K562 (cell line): ENCODE measurements around the gene ADCY5. TPM values are rescaled to one million over a fixed set of nuclear protein-coding genes. Genes with fewer than 3 reads are reported as not detected.

Source experiments
- ATAC-seq: fragments of 200-7000 bp; cut with Tn5 transposase; 3 replicates; pipeline ENCODE4 v1.9.1; 2020; ENCODE audit warnings: moderate library complexity
- BruUV-seq: library from RNA; stranded (reverse); fragments of 400-500 nt; replicated peaks from 2 replicates; lab custom pipeline; 2021; lab: Mats Ljungman, UMichigan
- CTCF ChIA-PET: fragments of 300-600 bp; formaldehyde crosslinking; extraction: SDS; loops from one replicate; lab custom pipeline; 2021; ENCODE audit warnings: low intra/inter-chr PET ratio; lab: Yijun Ruan, JAX
- POLR2A ChIA-PET: fragments of 300-600, 350-650 bp; sonication (Branson Sonifier 250); formaldehyde crosslinking; extraction: SDS; loops from one replicate; lab custom pipeline; 2021; ENCODE audit warnings: antibody characterized with exemption, inconsistent platforms; lab: Yijun Ruan, JAX
- DNase-seq, 4 experiments: peaks; one replicate each; pipeline versions ENCODE4 v3.0.0 to v3.0.0-alpha.2; 2011 to 2018; ENCODE audit warnings: low spot score in 3 of 4, mixed read lengths in 3 of 4; ENCODE audit errors: extremely low read depth in 1 of 4
- FAIRE-seq: peaks from 2 replicates; lab custom pipeline; 2011; peaks lifted over from hg19 to GRCh38; lab: Jason Lieb, UNC
- H2AFZ ChIP-seq: 2 replicates; pipeline ENCODE4 v1.6.0; 2011; ENCODE audit warnings: low read depth, low read length, control low read depth, inconsistent platforms
- H3K27ac ChIP-seq: fragments of 200-600 bp; 3 replicates; pipeline ENCODE4 v1.8.0; 2011; ENCODE audit warnings: low read depth, mild to moderate bottlenecking, control low read depth, inconsistent platforms, low read length, moderate library complexity, mixed read lengths; ENCODE audit errors: extremely low read depth
- H3K27me3 ChIP-seq, 2 experiments: fragments of 300-600 bp in 1 of 2; 2 replicates in 1 of 2; 3 replicates in 1 of 2; pipeline versions ENCODE4 v1.6.0 to v1.8.0; 2011; ENCODE audit warnings: inconsistent platforms in 2 of 2, low read length in 2 of 2, mild to moderate bottlenecking in 1 of 2, mixed read lengths in 1 of 2, moderate library complexity in 1 of 2; ENCODE audit not compliant: control insufficient read depth in 2 of 2, insufficient read depth in 2 of 2
- H3K36me3 ChIP-seq: fragments of 300-600 bp; 3 replicates; pipeline ENCODE4 v1.8.0; 2011; ENCODE audit warnings: mild to moderate bottlenecking, low read length, inconsistent platforms; ENCODE audit not compliant: control insufficient read depth, insufficient read depth
- H3K4me1 ChIP-seq, 2 experiments: fragments of 200-600 bp in 1 of 2; replicated peaks in 1 of 2; 2 replicates in 1 of 2; 3 replicates in 1 of 2; pipeline versions ENCODE4 v1.5.1 to v1.8.0; 2011; ENCODE audit warnings: inconsistent platforms in 2 of 2, low read length in 2 of 2, mild to moderate bottlenecking in 1 of 2, mixed read lengths in 1 of 2, moderate library complexity in 1 of 2; ENCODE audit not compliant: control insufficient read depth in 2 of 2, insufficient read depth in 2 of 2
- H3K4me2 ChIP-seq: 2 replicates; pipeline ENCODE4 v1.6.1; 2011; ENCODE audit warnings: low read length, control low read depth, inconsistent platforms, mixed read lengths; ENCODE audit not compliant: insufficient read depth
- H3K4me3 ChIP-seq: fragments of 200-600 bp; sonication (generic), shearing (Covaris generic); 2 replicates; pipeline ENCODE4 v1.5.1; 2016; ENCODE audit warnings: control low read depth, inconsistent platforms
- H3K79me2 ChIP-seq: fragments of 200-600 bp; 3 replicates; pipeline ENCODE4 v1.8.0; 2011; ENCODE audit warnings: low read length, inconsistent platforms; ENCODE audit not compliant: control insufficient read depth, insufficient read depth
- H3K9ac ChIP-seq, 2 experiments: 2 replicates each; pipeline versions ENCODE4 v1.6.0 to v1.6.1; 2011; ENCODE audit warnings: low read depth in 2 of 2, low read length in 2 of 2, control low read depth in 1 of 2, inconsistent platforms in 1 of 2, mild to moderate bottlenecking in 1 of 2, mixed read lengths in 1 of 2; ENCODE audit not compliant: insufficient read depth in 1 of 2
- H3K9me1 ChIP-seq: one replicate; pipeline ENCODE4 v1.6.0; 2011; ENCODE audit warnings: inconsistent platforms, mild to moderate bottlenecking, low read length, moderate library complexity; ENCODE audit not compliant: control insufficient read depth, insufficient read depth
- H3K9me3 ChIP-seq: replicated peaks from 2 replicates; pipeline ENCODE4 v1.5.1; 2011; ENCODE audit warnings: low read depth, low read length, inconsistent platforms; ENCODE audit not compliant: control insufficient read depth, insufficient read depth
- H4K20me1 ChIP-seq: replicated peaks from 2 replicates; pipeline ENCODE4 v1.6.1; 2011; ENCODE audit warnings: low read length, inconsistent platforms, mixed read lengths; ENCODE audit not compliant: control insufficient read depth, insufficient read depth
- BRF1 ChIP-seq: IDR thresholded peaks from 3 replicates; pipeline ENCODE4 v1.6.1; 2011; ENCODE audit warnings: borderline replicate concordance, mild to moderate bottlenecking; ENCODE audit not compliant: insufficient read length; ENCODE audit errors: extremely low read depth
- CBFA2T2 ChIP-seq: fragments of 450-650 bp; conservative IDR thresholded peaks from 2 replicates; pipeline ENCODE4 v1.6.1; 2017; ENCODE audit warnings: mild to moderate bottlenecking
- JUNB ChIP-seq: fragments of 450-650 bp; formaldehyde crosslinking; conservative IDR thresholded peaks from 2 replicates; pipeline ENCODE4 v1.4.0; 2020; ENCODE audit warnings: mild to moderate bottlenecking
- MITF ChIP-seq: IDR thresholded peaks from 2 replicates; pipeline ENCODE4 v1.6.1; 2014; ENCODE audit warnings: antibody characterized with exemption
- NCOA2 ChIP-seq, 2 experiments: fragments of 450-650 bp; IDR thresholded peaks; 2 replicates each; pipeline ENCODE4 v1.6.1; 2018; ENCODE audit warnings: mild to moderate bottlenecking in 2 of 2, moderate library complexity in 1 of 2; ENCODE audit not compliant: partially characterized antibody in 2 of 2
- PURB ChIP-seq: sonication (generic); formaldehyde crosslinking; IDR thresholded peaks from 2 replicates; pipeline ENCODE4 v1.9.0; 2021; ENCODE audit warnings: low read depth, mild to moderate bottlenecking, missing genetic modification reagents
- SMARCB1 ChIP-seq: IDR thresholded peaks from 2 replicates; pipeline ENCODE4 v1.6.1; 2011; ENCODE audit warnings: improper control_type of control experiment, low read depth; ENCODE audit not compliant: insufficient read length
- THRAP3 ChIP-seq: fragments of 450-650 bp; IDR thresholded peaks from 2 replicates; pipeline ENCODE4 v1.6.1; 2016; ENCODE audit warnings: mild to moderate bottlenecking, inconsistent platforms, borderline replicate concordance
- YY1 ChIP-seq, 3 experiments: IDR thresholded peaks; 2 replicates each; pipeline ENCODE4 v1.6.1; 2011; ENCODE audit warnings: low read length in 2 of 3, mild to moderate bottlenecking in 2 of 3, moderate library complexity in 2 of 3, borderline replicate concordance in 1 of 3, control low read depth in 1 of 3, low read depth in 1 of 3; ENCODE audit not compliant: insufficient read depth in 3 of 3, insufficient replicate concordance in 2 of 3, control insufficient read depth in 1 of 3, insufficient read length in 1 of 3; ENCODE audit errors: extremely low read depth in 1 of 3
- ZNF253 ChIP-seq: fragments of 250-450 bp; sonication (Bioruptor Pico); conservative IDR thresholded peaks from 2 replicates; pipeline ENCODE4 v1.6.1; 2021; ENCODE audit warnings: mild to moderate bottlenecking
- WGBS: fragments of 100-300 bp; shearing (Covaris generic); methylation state at CpG from one replicate; pipeline ENCODE4 v1.1.6; 2016; ENCODE audit warnings: low coverage, mixed read lengths; ENCODE audit not compliant: insufficient coverage; ENCODE audit errors: missing lambda C conversion rate; 5-methylcytosine and 5-hydroxymethylcytosine counted together
- in situ Hi-C: fragments of 300-500 bp; cut with MboI; formaldehyde crosslinking; loops from 4 replicates; pipeline ENCODE4 v1.15.0; 2018; ENCODE audit warnings: inconsistent platforms, mixed read lengths
- intact Hi-C: fragments of 100-400 bp; cut with micrococcal nuclease; formaldehyde crosslinking; loops from 2 replicates; pipeline ENCODE4 v1.14.2; 2022
- polyA plus RNA-seq, 8 experiments: library from polyadenylated mRNA; depleted of rRNA in 4 of 8; stranded (reverse) in 5 of 8; unstranded in 3 of 8; fragments of >200 nt; fragmentation: Nextera tagmentation in 2 of 8; fragmentation: Illumina TruSeq in 1 of 8; extraction: Ambion mirVana in 2 of 8; extraction: Trizol in 1 of 8; gene quantifications; 2 replicates each; pipeline versions ENCODE4 v1.2.1 to v1.2.3, GENCODE V29; 2011 to 2014; ENCODE audit warnings: inconsistent platforms in 1 of 8, missing spikeins in 1 of 8
- total RNA-seq, 7 experiments: library from RNA; depleted of rRNA in 6 of 7; stranded (reverse); fragments of >200 nt in 6 of 7; fragmentation: Illumina TruSeq in 2 of 7; extraction: Trizol in 2 of 7; gene quantifications; 2 replicates each; pipeline versions ENCODE4 v1.2.1 to v1.2.3, GENCODE V29; 2011 to 2021; ENCODE audit warnings: low replicate concordance in 1 of 7
- TF ChIP-seq, protein P1 (sequence below): sonication (generic); formaldehyde crosslinking; IDR thresholded peaks from 2 replicates; pipeline ENCODE4 v1.8.0; 2022; ENCODE audit warnings: missing genetic modification reagents, mild to moderate bottlenecking, moderate library complexity, borderline replicate concordance

ADCY5 gene
- total and polyA plus RNA-seq, 9 of the 15 experiments (the other 6 are each of a cell fraction or from before 2014, with no cell fraction given) = under 0.01 TPM; not detected in 8

GRCh38 chr3:123239756-123240155 lies 209.1 kb downstream of the ADCY5 start:
- no TSS peak for BruUV-seq
- H3K9ac ChIP-seq = no peak overlapping the region

More at GRCh38 chr3:123239756-123240155, 209.1 kb downstream of the ADCY5 start:
- H2AFZ ChIP-seq = no peak overlapping the region
- no peaks in the 10 kb centered on the region for H3K9me3 ChIP-seq
- H3K27ac ChIP-seq = no peak overlapping the region
- ATAC-seq (no peak), DNase-seq (no peak), FAIRE-seq (no peak)
- peaks cover 2% of the 10 kb centered on the region; the same call in 1 of the 3 replicates for H3K36me3 ChIP-seq
- CTCF ChIA-PET = no interaction called here
- H4K20me1 ChIP-seq = no peaks in the 10 kb centered on the region
- TF ChIP-seq JUNB (CRISPR knock-in tag) (no peak), YY1 (IDR thresholded peaks at IDR 0.05; ENCODE audit: borderline replicate concordance in 1 of 3, control insufficient read depth in 1 of 3, extremely low read depth in 1 of 3, insufficient read depth in 3 of 3, insufficient read length in 1 of 3, insufficient replicate concordance in 2 of 3, low read depth in 1 of 3, low read length in 2 of 3) (no peak), NCOA2 (IDR thresholded peaks at IDR 0.05; ENCODE audit: partially characterized antibody in 2 of 2) (no peak), ZNF253 (CRISPR knock-in tag) (no peak), CBFA2T2 (no peak), SMARCB1 (no peak), THRAP3 (no peak), BRF1 (no peak), PURB (CRISPR knock-in tag) (no peak), MITF (no peak)
- TF ChIP-seq, protein P1, sequence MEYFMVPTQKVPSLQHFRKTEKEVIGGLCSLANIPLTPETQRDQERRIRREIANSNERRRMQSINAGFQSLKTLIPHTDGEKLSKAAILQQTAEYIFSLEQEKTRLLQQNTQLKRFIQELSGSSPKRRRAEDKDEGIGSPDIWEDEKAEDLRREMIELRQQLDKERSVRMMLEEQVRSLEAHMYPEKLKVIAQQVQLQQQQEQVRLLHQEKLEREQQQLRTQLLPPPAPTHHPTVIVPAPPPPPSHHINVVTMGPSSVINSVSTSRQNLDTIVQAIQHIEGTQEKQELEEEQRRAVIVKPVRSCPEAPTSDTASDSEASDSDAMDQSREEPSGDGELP (CRISPR knock-in tag) = no peak
- no CpG with 5 or more reads among the region's 1 CpG for WGBS
- H3K4me1 ChIP-seq = no peaks in the 10 kb centered on the region
- intact Hi-C loops = no loop called here
- no peaks in the 10 kb centered on the region for H3K27me3 ChIP-seq
- no peaks in the 10 kb centered on the region for H3K9me1 ChIP-seq
- no peak overlapping the region for H3K4me3 ChIP-seq
- POLR2A ChIA-PET = no interaction called here
- in situ Hi-C loops = no loop called here
- no peaks in the 10 kb centered on the region for H3K79me2 ChIP-seq
- H3K4me2 ChIP-seq = no peak overlapping the region
